Activated naive CD4-positive, alpha-beta T cell treated with anti-CD3 and anti-CD28 coated beads, Interleukin-2, amount 50 U/mL, for 24 hours (primary cell): ENCODE measurements around the gene CFAP119.
A peak's percentile ranks its signal among the peaks of the same experiment; 100 is the strongest.

Experiments used
- H3K27ac Mint-ChIP-seq: one replicate; pipeline ENCODE4 v1.8.0; 2021; ENCODE audit warnings: mild to moderate bottlenecking, mixed read lengths
- H3K27me3 Mint-ChIP-seq: one replicate; pipeline ENCODE4 v1.8.0; 2021; ENCODE audit warnings: mixed read lengths
- H3K36me3 Mint-ChIP-seq: one replicate; pipeline ENCODE4 v1.8.0; 2021; ENCODE audit warnings: mixed read lengths
- H3K4me1 Mint-ChIP-seq: one replicate; pipeline ENCODE4 v1.8.0; 2021; ENCODE audit warnings: mixed read lengths
- H3K4me3 Mint-ChIP-seq: one replicate; pipeline ENCODE4 v1.8.0; 2021; ENCODE audit warnings: mild to moderate bottlenecking, mixed read lengths
- H3K9me3 Mint-ChIP-seq: one replicate; pipeline ENCODE4 v1.8.0; 2021; ENCODE audit warnings: mixed read lengths

Gene CFAP119

DNA sequence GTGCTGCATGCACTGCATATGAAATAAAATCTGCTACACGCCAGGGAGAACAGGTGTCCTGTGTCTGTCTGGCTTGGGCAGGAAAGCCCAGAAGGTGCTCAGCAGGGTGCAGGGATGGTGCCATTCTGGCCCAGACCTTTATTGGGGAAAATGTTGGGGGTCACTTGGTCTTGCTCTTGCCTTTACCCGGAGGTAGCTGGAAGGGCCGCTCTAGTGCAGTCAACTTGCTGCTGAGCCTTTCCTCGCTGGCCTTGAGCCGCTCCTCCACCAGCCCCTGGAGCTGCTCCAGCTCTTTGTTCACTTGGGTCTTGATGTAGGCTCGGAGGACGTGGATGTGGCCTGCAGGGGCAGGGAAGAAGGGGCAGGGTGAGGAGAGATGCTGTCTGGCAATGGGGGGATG, 4.5 kb downstream of the CFAP119 start:
- Mint-ChIP-seq H3K9me3 (no peaks in the 10 kb centered on the region), H3K27ac (no peak overlapping the region), H3K36me3 (peaks cover 2% of the 10 kb centered on the region), H3K4me1 (peaks cover 9% of the 10 kb centered on the region), H3K4me3 (no peak overlapping the region), H3K27me3 (no peaks in the 10 kb centered on the region)

DNA sequence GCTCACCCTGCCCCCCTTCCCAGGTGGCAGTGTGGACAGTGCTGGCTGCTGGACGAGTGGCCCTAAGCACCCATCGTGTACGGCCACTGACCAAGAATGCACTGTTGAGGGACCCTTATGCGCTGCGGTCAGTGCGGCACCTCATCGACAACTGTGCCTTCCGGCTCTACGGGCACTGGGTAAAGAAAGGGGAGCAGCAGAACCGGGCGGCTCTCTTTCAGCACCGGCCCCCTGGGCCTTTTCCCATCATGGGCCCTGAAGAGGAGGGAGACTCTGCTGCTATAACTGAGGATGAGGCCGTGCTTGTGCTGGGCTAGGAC, 5.1 kb downstream of the CFAP119 start:
- no peak overlapping the region for H3K27ac Mint-ChIP-seq
- H3K4me1 Mint-ChIP-seq = peaks cover 9% of the 10 kb centered on the region
- H3K9me3 Mint-ChIP-seq = no peaks in the 10 kb centered on the region
- H3K27me3 Mint-ChIP-seq = no peaks in the 10 kb centered on the region
- H3K4me3 Mint-ChIP-seq = no peak overlapping the region
- H3K36me3 Mint-ChIP-seq = peaks cover 2% of the 10 kb centered on the region

DNA sequence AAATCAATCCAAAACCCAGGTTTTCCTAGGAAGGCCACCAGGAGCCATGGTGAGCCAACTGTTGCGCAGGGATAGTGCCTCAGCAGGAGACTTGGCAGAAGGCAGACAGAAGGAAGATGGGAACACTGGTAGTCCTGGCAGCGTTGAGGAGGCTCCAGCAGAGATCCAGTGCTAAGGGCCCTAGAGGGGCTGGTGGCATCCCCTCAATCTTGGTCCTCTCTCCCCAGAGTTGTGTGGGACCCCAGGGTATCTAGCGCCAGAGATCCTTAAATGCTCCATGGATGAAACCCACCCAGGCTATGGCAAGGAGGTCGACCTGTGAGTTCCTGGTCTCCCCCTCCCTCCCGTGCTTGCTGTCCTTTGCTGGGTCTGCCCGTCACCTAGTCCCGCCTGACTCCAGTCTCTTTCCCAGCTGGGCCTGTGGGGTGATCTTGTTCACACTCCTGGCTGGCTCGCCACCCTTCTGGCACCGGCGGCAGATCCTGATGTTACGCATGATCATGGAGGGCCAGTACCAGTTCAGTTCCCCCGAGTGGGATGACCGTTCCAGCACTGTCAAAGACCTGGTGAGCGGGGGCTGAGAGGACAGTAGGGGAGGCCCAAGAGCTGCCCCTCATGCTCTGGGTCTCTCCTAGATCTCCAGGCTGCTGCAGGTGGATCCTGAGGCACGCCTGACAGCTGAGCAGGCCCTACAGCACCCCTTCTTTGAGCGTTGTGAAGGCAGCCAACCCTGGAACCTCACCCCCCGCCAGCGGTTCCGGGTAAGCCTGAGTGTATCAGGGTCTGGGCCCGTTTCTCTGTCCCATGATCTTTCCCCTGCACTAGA, 5.7 kb downstream of the CFAP119 start:
- peaks cover 8% of the 10 kb centered on the region for H3K4me1 Mint-ChIP-seq
- H3K27ac Mint-ChIP-seq = no peak overlapping the region
- H3K9me3 Mint-ChIP-seq = no peaks in the 10 kb centered on the region
- H3K27me3 Mint-ChIP-seq = no peaks in the 10 kb centered on the region
- no peak overlapping the region for H3K4me3 Mint-ChIP-seq
- H3K36me3 Mint-ChIP-seq = peaks cover 2% of the 10 kb centered on the region

DNA sequence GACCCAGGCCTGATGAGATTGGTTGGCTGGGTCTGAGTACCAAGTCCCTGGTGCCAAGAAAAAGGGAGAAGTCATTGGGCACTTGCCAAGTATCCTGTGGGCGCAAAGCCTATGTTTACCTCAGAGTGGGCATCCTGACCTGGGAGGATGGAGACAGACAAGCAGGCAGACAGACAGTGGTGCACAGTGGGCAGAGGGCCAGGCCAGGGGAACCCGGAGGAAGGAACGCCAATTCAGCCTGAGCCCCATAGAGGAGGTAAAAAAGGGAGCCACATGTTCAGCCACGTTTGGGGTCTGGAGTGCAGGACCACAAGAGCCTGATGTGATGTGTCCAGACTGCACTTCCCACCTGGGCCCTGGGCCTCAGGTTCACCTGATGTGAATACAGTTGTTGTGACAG, 8.3 kb downstream of the CFAP119 start:
- Mint-ChIP-seq H3K4me3 (no peak overlapping the region), H3K36me3 (peaks cover 2% of the 10 kb centered on the region), H3K9me3 (no peaks in the 10 kb centered on the region)

DNA sequence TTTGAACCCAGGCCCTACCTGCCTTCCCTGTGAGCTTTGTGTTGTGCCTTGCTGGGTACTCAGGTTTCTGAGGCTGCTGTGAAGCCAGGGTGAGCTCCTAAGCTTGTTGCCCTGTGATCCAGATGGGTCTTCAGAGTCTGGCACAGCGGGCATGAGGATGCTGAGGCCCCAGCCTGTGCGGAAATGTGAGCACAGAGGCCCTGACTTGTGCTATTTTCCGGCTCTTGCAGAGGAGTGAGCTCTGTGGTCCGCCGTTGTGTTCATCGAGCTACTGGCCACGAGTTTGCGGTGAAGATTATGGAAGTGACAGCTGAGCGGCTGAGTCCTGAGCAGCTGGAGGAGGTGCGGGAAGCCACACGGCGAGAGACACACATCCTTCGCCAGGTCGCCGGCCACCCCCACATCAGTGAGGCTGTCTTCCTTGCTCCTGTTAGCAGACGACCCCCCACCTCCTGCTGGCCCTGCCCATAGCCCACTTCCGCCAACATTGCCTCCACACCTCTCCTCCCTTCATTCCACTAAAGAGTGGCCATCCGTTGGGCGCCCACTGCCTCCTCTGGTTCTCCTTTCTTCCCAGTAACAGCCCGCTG, 10.9 kb downstream of the CFAP119 start:
- H3K27ac Mint-ChIP-seq = no peak overlapping the region
- H3K9me3 Mint-ChIP-seq = no peaks in the 10 kb centered on the region

More for the DNA sequence above, 8.3 kb downstream of the CFAP119 start:
- Mint-ChIP-seq H3K27ac (no peak overlapping the region), H3K4me1 (peaks cover 10% of the 10 kb centered on the region), H3K27me3 (no peaks in the 10 kb centered on the region)

DNA sequence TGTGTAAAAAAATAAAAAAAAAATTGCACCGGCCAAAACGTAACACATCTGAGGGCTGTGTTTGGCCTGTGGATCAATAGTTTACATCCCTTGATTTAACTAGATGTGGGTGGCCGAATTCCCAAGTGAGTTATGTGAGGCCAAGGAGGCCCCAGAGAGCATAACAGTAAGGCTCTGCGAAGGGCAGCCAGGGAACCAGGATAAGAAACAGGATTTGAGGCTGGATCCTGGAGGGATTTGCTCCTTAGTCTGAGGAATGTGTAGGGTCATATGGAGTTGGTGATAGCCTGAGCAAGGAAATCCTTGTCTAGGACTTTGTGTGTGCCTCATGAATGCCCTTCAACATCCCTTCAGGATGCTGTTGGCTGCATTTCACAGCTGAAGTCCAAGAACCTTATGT, 11.7 kb downstream of the CFAP119 start:
- H3K4me1 Mint-ChIP-seq = peaks cover 18% of the 10 kb centered on the region
- no peak overlapping the region for H3K27ac Mint-ChIP-seq
- H3K9me3 Mint-ChIP-seq = no peaks in the 10 kb centered on the region
- no peaks in the 10 kb centered on the region for H3K27me3 Mint-ChIP-seq
- peak overlapping the region; percentile 78 for H3K4me3 Mint-ChIP-seq
- no peaks in the 10 kb centered on the region for H3K36me3 Mint-ChIP-seq

More for the DNA sequence above, 10.9 kb downstream of the CFAP119 start:
- Mint-ChIP-seq H3K27me3 (no peaks in the 10 kb centered on the region), H3K4me1 (peaks cover 18% of the 10 kb centered on the region), H3K36me3 (no peaks in the 10 kb centered on the region), H3K4me3 (no peak overlapping the region)

DNA sequence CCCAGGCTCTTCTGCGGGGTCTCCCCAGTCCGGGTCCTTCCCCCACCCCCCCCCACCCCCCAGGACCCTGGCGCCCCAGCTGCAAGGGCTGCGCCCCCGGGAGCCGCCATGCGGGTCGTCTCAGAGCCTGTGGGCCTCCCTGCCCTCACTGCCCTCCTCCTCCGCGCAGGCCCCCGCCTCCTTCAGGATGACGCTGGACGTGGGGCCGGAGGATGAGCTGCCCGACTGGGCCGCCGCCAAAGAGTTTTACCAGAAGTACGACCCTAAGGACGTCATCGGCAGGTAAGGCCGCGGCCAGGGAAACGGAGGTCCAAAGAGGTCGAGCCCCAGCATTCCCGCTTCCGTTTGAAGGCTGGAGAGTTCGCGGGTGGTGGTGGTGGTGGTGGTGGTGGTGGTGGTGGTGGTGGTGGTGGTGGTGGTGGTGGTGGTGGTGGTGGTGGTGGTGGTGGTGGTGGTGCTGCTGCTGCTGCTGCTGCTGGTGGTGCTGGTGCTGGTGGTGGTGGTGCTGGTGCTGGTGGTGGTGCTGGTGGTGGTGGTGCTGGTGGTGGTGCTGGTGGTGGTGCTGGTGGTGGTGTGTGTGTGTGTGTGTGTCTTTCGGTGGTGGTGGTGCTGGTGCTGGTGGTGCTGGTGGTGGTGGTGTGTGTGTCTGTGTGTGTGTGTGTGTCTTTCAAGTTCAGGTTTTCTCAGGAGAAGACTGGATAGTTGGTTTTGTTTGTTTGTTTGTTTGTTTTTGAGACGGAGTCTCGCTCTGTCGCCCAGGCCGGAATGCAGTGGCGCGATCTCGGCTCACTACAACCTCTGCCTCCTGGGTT, 13.0 kb downstream of the CFAP119 start:
- Mint-ChIP-seq H3K27ac (no peak overlapping the region), H3K4me3 (peak overlapping the region; percentile 86), H3K4me1 (peaks cover 18% of the 10 kb centered on the region), H3K9me3 (no peaks in the 10 kb centered on the region), H3K36me3 (no peaks in the 10 kb centered on the region), H3K27me3 (no peaks in the 10 kb centered on the region)

DNA sequence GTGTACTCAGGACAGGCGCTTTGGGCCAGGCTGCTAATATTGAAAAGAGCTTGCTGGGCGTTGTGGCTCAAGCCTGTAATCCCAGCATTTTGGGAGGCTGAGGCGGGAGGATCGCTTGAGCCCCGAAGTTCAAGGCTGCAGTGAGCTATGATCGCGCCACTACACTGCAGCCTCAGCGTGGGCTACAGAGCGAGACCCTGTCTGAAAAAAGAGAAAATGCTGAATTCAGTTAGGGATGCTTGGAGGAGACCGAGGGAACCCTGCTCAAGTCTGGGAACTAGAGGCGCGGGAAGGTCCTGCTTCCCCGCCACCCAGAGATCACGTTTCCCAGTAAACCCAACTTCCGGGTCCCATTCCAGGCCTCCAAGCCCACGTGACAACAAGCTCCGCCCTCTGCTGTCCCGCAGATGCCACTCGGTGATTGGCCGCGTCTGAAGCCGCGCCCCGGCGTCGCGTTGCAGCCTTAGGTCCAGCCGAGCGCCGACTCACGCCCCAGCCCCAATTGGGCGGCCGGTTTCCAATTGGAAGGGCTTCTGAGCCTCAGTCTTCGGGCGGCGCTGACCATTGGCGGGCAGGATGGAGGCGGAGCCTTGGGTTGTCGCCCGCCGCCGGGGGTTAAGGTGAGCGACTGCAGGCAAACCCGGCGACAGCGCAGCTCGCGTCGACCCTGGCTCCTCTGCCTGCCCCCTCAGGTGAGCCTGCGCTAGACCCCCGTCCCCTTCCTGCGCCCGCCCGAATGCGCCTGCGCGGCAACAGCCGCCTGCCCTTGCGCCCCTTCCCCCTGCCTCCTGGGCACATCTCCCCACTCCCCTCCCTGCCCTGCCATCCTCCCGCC, 13.8 kb downstream of the CFAP119 start, which contains the start of gene PHKG2:
PHKG2 (plus strand) TSS at position 627 of the 835 bp plus-strand sequence. CDS start 396 bp downstream, outside the sequence.
- peak within 1 kb of the TSS; percentile 80 for H3K27ac Mint-ChIP-seq
- no peaks in the 10 kb centered on the region for H3K9me3 Mint-ChIP-seq
- H3K4me3 Mint-ChIP-seq = peak within 1 kb of the TSS; percentile 86
- H3K36me3 Mint-ChIP-seq = no peaks in the 10 kb centered on the region
- H3K4me1 Mint-ChIP-seq = peaks cover 18% of the 10 kb centered on the region
- H3K27me3 Mint-ChIP-seq = no peaks in the 10 kb centered on the region

DNA sequence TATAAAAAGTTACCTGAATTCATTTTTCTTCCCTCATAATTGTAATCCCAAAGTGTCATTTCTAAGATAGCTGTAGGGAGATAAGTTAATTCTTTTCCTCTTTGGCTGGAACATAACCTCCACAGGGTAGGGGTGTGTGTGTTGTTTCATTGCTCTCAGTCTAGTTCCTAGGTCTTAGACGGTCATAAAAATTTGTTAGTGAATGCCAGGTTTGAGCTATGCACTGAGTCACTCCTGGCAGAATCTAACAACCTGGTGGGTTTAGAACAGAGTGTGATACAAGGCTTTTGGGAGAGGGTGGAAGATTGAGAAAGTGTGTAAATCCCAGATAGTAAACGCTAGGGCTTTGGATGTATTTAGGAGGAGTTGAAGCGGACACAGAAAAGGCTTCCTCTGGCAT, 14.5 kb downstream of the CFAP119 start:
- Mint-ChIP-seq H3K36me3 (no peaks in the 10 kb centered on the region), H3K4me1 (peaks cover 18% of the 10 kb centered on the region), H3K27ac (peak overlapping the region; percentile 80), H3K27me3 (no peaks in the 10 kb centered on the region), H3K9me3 (no peaks in the 10 kb centered on the region), H3K4me3 (peak overlapping the region; percentile 77)

DNA sequence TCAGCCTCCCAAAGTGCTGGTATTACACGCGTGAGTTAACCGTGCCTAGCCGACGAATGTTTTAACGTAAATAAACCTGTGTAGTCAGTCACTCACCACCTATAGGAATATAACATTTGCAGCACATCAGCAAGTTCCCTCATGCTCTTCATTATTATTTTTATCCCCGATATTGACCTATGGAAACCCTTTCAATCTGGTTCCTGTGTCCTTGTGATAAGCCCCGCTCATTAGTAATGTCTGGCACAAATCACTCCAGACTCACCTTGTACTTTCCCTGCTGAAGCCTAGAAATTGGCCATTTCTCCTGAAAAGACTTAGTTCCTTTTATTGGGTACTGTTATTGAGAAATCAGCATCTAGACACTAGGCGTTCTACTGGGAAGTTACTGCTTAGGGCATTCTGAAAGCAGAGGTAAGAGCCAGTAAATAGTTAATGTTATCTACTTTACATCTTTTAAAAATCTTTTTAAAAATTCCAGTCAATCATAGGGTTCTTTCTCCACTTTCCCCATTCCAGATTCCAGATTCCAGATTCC, 15.2 kb downstream of the CFAP119 start:
- Mint-ChIP-seq H3K27me3 (no peaks in the 10 kb centered on the region), H3K4me3 (no peak overlapping the region), H3K9me3 (no peaks in the 10 kb centered on the region), H3K36me3 (peaks cover 2% of the 10 kb centered on the region), H3K27ac (peak overlapping the region; percentile 14), H3K4me1 (peaks cover 24% of the 10 kb centered on the region)

DNA sequence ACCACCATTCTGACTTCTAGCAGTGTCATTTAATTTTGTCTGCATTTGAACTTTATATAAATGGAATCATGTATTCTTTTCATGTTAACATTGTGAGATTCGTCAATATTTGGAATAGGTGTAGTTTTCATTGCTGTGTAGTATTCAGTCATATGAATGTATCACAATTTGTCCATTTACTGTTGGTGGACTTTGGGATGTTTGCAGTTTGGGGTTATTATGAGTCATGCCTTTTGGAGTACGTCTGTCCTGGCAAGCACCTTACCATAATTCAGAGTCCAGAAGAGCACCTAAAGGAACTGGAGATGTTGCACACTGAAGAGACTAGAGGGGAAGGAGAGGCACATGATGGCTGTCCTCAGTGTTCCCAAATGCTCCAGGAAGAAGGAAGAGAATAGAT, 16.8 kb downstream of the CFAP119 start:
- H3K4me1 Mint-ChIP-seq = peaks cover 40% of the 10 kb centered on the region
- peak overlapping the region; percentile 38 for H3K27ac Mint-ChIP-seq
- H3K27me3 Mint-ChIP-seq = no peaks in the 10 kb centered on the region
- no peaks in the 10 kb centered on the region for H3K9me3 Mint-ChIP-seq
- H3K36me3 Mint-ChIP-seq = peaks cover 2% of the 10 kb centered on the region
- no peak overlapping the region for H3K4me3 Mint-ChIP-seq

DNA sequence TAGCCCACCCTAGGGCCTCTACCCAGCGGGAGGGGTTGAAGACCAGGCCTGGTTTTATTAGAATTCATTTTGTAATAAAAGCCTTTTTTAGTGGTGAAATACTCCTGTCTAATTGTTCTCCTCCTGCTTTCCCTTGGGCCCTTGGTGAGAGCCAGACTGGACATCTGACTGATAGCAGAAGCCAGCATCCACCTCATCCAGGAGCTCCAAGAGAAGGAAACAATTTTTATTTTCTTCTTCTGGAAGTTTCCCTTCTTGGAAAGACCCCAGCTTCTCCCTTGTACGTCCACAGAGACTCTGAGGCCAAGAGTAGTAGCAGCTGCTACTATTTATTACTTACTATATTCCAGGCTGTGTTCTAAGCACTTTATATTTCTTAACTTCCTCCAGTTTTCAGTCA, 17.7 kb downstream of the CFAP119 start:
- no peak overlapping the region for H3K4me3 Mint-ChIP-seq
- no peak overlapping the region for H3K27ac Mint-ChIP-seq
- no peaks in the 10 kb centered on the region for H3K27me3 Mint-ChIP-seq
- H3K9me3 Mint-ChIP-seq = no peaks in the 10 kb centered on the region
- H3K4me1 Mint-ChIP-seq = peaks cover 32% of the 10 kb centered on the region
- peaks cover 2% of the 10 kb centered on the region for H3K36me3 Mint-ChIP-seq

DNA sequence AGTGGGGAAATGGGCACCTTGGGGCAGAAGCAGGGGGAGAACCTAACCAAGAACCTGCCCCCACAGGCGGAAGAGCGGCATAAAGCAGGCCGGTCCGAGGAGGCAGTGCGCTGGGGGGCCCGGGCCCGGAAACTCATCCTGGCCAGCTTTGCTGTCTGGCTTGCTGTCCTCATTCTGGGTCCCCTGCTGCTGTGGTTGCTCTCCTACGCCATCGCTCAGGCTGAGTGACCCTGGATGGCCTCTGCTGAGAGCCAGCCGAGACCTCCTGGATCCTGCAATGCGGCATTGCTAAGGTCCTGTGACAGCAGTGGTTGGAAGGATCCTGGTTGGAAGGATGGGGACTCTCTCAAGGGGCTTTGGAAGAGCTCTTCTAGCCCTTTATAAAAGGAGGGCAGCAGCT, 18.1 kb downstream of the CFAP119 start:
- no peak overlapping the region for H3K27ac Mint-ChIP-seq
- peaks cover 2% of the 10 kb centered on the region for H3K36me3 Mint-ChIP-seq
- no peaks in the 10 kb centered on the region for H3K9me3 Mint-ChIP-seq

DNA sequence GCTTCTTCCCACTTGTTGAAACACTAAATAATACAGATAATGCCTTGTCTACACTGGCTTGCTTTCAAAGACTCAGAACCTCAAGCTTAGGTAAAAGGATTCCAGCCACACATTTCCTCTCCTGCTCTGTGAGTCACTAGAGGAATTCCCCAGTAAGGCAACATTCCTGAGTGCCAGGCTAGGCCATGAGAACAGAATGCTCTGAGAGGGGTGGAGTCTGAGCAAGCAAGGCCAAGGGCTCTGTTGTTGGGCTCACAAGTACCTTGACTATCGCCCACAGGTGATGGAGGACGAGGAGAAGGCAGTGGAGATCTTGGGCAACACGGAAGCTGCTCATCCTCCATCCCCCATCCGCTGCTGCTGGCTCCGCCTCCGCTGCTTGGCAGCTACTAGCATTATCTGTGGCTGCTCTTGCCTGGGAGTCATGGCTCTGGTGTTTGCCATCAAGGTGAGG, 20.4 kb downstream of the CFAP119 start:
- no peaks in the 10 kb centered on the region for H3K9me3 Mint-ChIP-seq
- peak overlapping the region; percentile 56 for H3K27ac Mint-ChIP-seq
- peaks cover 9% of the 10 kb centered on the region for H3K36me3 Mint-ChIP-seq
- peaks cover 23% of the 10 kb centered on the region for H3K4me1 Mint-ChIP-seq
- no peaks in the 10 kb centered on the region for H3K27me3 Mint-ChIP-seq
- no peak overlapping the region for H3K4me3 Mint-ChIP-seq

More for the DNA sequence above, 18.1 kb downstream of the CFAP119 start:
- H3K4me1 Mint-ChIP-seq = peaks cover 31% of the 10 kb centered on the region
- no peaks in the 10 kb centered on the region for H3K27me3 Mint-ChIP-seq
- H3K4me3 Mint-ChIP-seq = no peak overlapping the region
